ENCODE measurements around the gene FREM2.

FREM2 gene

GRCh38 chr13:38908574-38908973 is 221.7 kb downstream of the FREM2 start:
- no peak for DNase-seq

GRCh38 chr13:38914070-38914469 is 227.2 kb downstream of the FREM2 start:
- no peak for DNase-seq

DNA sequence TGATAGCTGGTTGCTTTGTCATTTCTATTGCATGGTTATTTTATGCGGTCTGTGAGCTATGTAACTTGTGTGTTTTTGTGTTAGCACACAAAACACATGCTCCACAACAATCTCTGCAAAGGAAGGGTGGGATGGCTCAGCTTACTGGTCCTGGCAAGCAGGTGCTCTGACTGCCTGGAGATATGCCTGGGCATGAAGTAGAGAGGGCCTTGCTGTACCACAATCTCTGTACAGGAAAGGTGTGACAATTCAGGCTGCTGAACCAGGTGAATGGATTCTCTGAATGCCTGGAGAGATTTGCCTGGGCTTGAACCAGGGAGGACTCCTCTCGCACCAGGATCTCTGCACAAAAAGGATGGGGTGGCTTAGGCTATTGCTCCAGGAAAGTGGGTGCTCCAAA is 234.2 kb downstream of the FREM2 start:
- no peak for DNase-seq

- DNase-seq, result no peak
Measured at GRCh38 chr13:38922170-38922569, 235.3 kb downstream of the FREM2 start.

GRCh38 chr13:38933786-38934185 is 246.9 kb downstream of the FREM2 start:
- DNase-seq, result no peak
